GM18498 (cell line): ENCODE data around the gene FYB2.
A peak's percentile ranks its signal among the peaks of the same experiment; 100 is the strongest.

Experiments
- ATAC-seq: cut with Tn5 transposase; IDR thresholded peaks from one replicate; pipeline ENCODE4 v1.9.1; 2021; ENCODE audit warnings: mild to moderate bottlenecking, moderate library complexity; ENCODE audit not compliant: unreplicated experiment

Gene FYB2

GRCh38 chr1:56726706-56727105 is 92.5 kb downstream of the FYB2 start:
- ATAC-seq = no peak

- ATAC-seq = no peak
These were observed 100.0 kb downstream of the FYB2 start for GRCh38 chr1:56719171-56719570.

DNA sequence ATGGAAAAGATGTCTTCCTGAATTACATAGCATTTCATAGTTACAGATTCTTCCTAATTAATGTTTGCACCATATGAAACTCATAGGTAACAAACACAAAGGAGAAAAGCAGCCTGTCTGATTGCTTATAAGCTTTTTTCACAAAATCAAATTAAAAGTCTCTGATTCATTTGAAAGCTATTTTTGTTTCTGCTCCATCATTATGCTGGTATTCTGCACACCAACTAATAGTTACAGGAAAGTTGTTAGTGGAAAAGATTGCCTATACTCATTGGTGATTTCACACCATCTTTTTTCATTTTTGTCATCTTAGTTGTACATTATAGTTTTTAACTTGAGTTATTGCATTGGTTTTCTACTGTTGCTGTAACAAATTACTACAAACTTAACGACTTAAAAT is 104.0 kb downstream of the FYB2 start:
- no peak for ATAC-seq

GRCh38 chr1:56713112-56713511 is 106.1 kb downstream of the FYB2 start:
- no peak for ATAC-seq

DNA sequence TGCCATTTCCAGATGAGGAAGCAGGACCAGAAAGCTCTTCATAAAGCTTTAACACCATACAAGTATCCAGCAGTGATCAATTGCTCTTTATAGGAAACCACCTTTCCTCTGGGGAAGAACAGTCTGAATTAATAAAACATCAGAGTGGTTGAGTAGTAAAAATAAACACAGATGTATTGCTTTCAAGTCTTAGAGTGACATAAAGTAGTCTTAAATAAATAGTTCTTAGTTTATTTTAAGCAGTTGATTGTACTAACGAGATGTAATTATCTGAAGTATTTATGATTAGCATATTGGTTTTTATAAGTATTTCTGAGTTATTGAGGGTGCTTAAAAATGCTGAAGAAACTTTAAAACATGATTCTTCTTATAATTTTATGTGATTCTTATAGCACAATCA is 107.1 kb downstream of the FYB2 start:
- no peak for ATAC-seq

- ATAC-seq = no peak
These were observed 108.6 kb downstream of the FYB2 start for GRCh38 chr1:56710646-56711045.

DNA sequence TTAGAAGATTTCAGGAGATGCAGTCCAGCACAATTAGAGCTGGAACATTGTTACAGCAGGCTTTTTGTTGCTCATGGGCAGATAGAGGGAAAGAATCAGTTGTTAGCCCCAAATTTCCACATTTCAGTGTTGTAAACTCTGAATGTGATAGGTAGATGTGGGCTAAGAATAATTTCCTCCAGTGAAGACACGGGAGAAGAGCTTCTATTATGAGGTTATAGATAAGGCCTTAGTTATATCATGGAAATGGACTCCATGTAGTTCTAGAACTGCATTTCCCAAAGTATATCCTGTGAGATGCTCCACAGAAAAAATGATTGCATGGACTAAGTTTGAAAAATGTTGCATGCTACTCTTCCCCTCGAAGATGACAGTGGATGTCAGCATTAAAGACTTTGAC is 109.2 kb downstream of the FYB2 start:
- no peak for ATAC-seq

DNA sequence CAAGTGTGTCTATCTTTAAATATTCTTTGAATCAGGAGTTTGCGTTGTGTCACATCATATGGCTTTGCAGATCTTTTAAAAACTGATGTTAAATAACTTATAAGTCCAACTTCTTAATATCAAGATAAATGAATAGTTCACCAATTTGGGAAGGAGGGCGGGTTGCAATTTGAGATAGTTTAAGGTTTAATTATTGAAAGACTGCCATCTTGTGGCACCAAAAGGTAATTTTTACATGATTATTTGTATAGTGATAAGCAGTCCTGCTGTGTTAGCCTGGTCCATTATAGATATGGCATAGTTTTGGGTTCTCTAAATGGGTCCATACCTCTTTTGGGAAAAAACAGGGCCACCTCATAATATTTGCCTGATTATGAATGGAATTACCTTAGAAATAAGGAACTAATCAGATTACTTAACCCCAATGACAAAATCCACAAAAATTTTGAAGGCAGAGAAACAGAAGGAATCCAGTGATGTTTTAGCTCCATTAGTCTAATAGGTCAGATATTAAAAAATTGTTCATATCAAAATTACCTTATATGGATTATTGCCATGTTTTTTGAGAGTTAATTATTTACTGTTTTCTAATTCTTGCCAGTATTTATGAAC is 109.8 kb downstream of the FYB2 start:
- no peak for ATAC-seq

- no peak for ATAC-seq
These were observed 111.8 kb downstream of the FYB2 start for GRCh38 chr1:56707379-56707778.

- no peak for ATAC-seq
These were observed 115.5 kb downstream of the FYB2 start for GRCh38 chr1:56703747-56704146.

GRCh38 chr1:56696663-56697062 is 122.5 kb downstream of the FYB2 start:
- no peak for ATAC-seq

- ATAC-seq = peak; percentile 57
These were observed 130.6 kb downstream of the FYB2 start for GRCh38 chr1:56688522-56689026.

GRCh38 chr1:56686169-56686568 is 133.0 kb downstream of the FYB2 start:
- no peak for ATAC-seq

- ATAC-seq = no peak
These were observed 135.6 kb downstream of the FYB2 start for GRCh38 chr1:56683569-56683968.

- ATAC-seq = no peak
These were observed 142.6 kb downstream of the FYB2 start for GRCh38 chr1:56676571-56677035.

- no peak for ATAC-seq
These were observed 143.4 kb downstream of the FYB2 start for GRCh38 chr1:56675763-56676162.

DNA sequence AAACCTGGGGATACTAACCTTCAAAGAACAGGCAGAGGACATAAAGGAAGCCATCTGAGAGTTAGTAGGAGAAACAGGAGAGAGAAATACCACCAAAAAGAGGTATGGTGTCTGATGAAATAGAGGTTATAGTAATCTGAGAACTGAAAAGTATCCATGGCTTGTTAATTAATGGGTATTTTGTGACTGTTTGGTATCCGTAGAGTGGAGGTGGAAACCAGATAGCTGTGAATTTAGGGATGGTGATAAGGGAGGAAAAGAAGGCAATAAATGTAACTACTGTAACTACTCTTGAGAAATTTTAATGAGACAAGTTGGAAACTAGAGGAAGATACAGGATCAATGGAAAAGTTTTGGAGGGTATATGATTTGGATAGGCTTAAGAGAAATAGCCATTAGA is 146.6 kb downstream of the FYB2 start:
- ATAC-seq = no peak

- ATAC-seq = no peak
These were observed 147.7 kb downstream of the FYB2 start for GRCh38 chr1:56671542-56671941.

DNA sequence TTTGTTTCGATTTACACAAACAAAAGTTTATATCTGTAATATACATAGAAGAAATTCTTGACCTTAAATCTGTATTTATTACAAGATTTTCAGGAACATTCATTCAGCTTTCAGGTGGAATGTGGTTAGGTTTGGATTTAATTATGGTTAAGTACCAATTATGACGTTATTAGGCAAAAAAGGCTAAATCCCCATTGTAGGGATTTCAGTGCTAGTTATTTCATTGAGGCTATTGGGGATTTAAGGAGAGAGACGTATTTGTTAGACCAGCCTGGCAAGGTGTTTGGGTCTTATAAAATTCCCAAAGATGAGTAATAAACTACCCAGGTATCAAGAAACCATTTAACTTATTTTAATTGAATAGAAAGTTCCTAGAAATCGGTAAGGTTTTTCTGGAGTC is 148.1 kb downstream of the FYB2 start:
- ATAC-seq = no peak

DNA sequence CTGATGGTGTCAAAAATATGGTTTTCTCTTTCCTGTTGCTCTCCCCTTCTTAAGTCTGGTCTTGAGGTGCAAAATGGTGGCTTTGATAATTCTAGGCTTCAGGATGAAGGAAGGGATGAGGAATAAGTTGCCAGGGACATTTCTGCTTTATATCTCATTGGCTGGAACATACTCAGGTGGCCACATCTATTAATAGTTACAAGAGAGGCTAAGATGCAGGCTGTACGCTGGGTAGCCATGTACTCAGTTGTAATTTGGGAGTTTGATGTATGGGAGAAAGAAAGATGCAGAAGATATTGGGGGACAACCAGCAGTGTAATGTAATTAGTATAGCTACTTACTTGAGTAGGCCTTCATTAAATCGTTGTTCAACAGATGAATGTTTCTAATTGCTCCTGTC is 148.9 kb downstream of the FYB2 start:
- ATAC-seq = no peak
